ENCODE data around the gene GFOD1. TPM values are rescaled to one million over a fixed set of nuclear protein-coding genes. Genes with fewer than 3 reads are reported as not detected.

GFOD1 gene
- total and polyA plus RNA-seq, 5 experiments from 2014 or later = 0.08 to 2.0 (median 1.2) TPM

DNA sequence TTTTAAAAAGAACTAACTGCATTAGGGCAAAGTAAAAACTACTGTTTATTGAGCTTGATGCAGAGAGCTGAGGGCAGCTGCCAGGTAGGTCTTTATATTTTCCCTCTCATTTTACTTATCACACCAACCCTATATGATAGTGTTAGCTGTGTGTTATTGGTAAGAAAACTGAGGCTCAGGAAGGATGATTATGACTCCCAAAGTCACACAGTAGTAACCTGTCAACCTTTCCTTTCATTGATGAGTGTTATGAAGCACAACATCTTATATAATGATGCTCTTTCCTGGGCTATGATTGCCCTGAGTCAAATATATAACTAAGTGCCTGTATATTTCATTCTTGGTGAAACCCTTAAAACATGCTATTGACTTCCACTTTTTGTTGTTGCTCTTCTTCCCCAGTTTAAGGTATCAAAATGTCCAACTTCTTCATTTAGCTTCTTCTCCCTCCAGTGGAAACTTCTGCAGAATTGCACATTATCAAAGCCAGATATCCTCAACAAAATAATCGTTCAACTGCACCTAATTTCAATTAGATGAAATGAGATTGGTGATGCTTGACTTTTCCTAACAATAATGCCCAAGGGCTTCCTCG lies 8.1 kb downstream of the GFOD1 start:
- no peaks in the 10 kb centered on the region for H3K9me3 Mint-ChIP-seq
- H3K4me3 Mint-ChIP-seq = peak overlapping the region in 1 of 10 donors; percentile 3
- no peak for DNase-seq
- POLR2A ChIA-PET = interaction anchor here (0.7 kb wide), 1 partner anchor 119 kb away, joined by 3 read pairs; no protein-coding TSS in a partner anchor
- no peak for ATAC-seq
- peaks cover 5 to 54% (median 11%) of the 10 kb centered on the region in 4 donors for H3K4me1 Mint-ChIP-seq
- peak overlapping the region in 1 of 10 donors; percentile 43 for H3K27ac Mint-ChIP-seq
- peaks cover 1 to 21% (median 12%) of the 10 kb centered on the region in 5 donors for H3K27me3 Mint-ChIP-seq
- peaks cover 0 to 2% (median 0%) of the 10 kb centered on the region in 3 donors for H3K36me3 Mint-ChIP-seq

DNA sequence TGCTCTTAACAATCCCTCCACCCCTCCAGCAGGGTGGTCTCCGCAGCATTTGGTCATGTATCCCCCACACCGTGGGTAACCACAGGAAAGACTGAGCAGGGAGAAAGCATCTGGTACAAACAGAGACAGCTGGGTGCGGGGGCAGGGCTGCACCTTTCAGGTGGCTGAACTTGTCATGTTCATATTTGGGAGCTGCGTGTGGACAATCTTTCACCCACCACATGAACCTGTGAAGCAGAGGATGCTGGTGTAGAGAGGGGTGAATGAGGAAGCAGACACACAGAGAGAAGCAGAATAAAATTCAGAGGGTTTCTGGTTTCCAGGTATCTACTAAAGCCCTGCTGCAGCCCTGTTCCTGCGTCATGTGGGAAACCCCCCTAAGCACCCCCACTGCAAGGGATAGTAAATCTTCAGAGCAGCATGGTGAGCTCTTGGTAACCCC lies 8.9 kb downstream of the GFOD1 start:
- ATAC-seq (peak; percentile 65 to 93), DNase-seq (peak in 5 of 10 donors; percentile 15 to 51 (median 27))
- Mint-ChIP-seq H3K27ac (peak overlapping the region in 3 of 10 donors; percentile 53 to 74 (median 66)), H3K36me3 (peaks cover 0 to 2% (median 0%) of the 10 kb centered on the region in 3 donors), H3K4me3 (peak overlapping the region in 2 of 10 donors; percentile 42 to 47), H3K27me3 (peaks cover 0 to 13% (median 9%) of the 10 kb centered on the region in 5 donors), H3K9me3 (no peaks in the 10 kb centered on the region), H3K4me1 (peaks cover 3 to 50% (median 7%) of the 10 kb centered on the region in 4 donors)
- POLR2A ChIA-PET = interaction anchor here (0.6 kb wide), 1 partner anchor 978 kb away, joined by 3 read pairs; no protein-coding TSS in a partner anchor

DNA sequence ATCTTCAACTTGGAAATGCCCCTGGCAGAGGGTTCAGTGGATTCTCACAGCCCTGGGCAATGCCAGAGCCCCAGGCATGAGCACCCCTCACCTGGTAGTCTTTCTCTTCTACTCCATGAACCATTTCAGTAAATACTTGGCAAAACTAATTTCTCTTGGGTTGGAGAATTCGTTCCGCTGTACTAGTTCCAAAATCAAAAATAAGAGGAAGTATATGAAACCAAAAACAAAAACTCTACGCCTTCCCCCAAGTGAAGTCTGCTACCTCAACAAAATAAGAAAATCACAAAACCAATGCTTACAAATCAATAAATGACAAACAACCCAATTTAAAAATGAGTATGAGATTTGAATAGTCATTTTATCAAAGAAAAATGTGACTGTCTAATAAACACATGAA lies 12.6 kb downstream of the GFOD1 start:
- Mint-ChIP-seq H3K9me3 (no peaks in the 10 kb centered on the region), H3K36me3 (no peaks in the 10 kb centered on the region), H3K27me3 (peaks cover 0 to 3% (median 0%) of the 10 kb centered on the region in 5 donors), H3K27ac (peak overlapping the region in 1 of 10 donors; percentile 26), H3K4me3 (peak overlapping the region in 1 of 10 donors; percentile 25), H3K4me1 (peaks cover 3 to 42% (median 7%) of the 10 kb centered on the region in 4 donors)
- no peak for ATAC-seq
- DNase-seq = no peak
- POLR2A ChIA-PET = no interaction called here

DNA sequence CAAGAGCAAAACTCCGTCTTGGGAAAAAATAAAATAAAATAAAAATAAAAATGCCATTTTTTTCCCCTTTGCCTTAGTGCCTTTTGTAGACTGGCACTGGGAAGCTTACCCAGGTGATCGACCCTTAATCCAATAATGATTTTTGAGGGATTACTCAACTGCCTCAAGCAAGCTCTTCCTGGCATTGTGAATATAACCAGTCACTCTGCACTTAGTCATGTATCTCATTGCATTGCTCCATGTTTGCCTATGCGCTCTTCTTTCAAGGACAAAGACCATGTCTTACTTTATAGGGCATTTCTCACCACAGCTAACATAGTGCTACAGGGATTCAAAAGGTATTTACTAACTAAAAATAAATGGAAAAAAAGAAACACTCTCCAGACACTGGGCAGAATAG lies 13.0 kb downstream of the GFOD1 start:
- peak overlapping the region in 1 of 10 donors; percentile 26 for H3K27ac Mint-ChIP-seq
- POLR2A ChIA-PET = no interaction called here

DNA sequence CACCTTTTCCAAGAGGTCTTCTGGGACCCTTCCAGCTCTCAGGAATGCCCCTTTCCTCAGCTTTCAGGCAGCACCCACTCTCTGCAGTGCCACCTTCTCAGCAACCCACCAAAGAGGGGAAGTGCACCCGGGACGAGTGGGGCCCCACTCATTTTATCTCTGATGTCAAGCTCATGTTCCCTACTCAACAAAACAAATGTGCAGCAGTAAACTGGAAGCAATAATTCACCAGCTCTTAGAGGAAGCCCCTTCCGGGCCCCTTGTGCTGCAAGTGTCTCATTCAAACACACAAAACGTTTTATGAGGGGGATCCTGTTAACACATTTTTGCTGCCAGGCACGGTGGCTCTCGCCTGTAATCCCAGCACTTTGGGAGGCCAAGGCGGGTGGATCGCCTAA lies 13.6 kb downstream of the GFOD1 start:
- POLR2A ChIA-PET = no interaction called here
- H3K4me1 Mint-ChIP-seq = peaks cover 3 to 33% (median 6%) of the 10 kb centered on the region in 4 donors
- peaks cover 0 to 1% (median 0%) of the 10 kb centered on the region in 5 donors for H3K27me3 Mint-ChIP-seq
- H3K4me3 Mint-ChIP-seq = no peak overlapping the region
- H3K27ac Mint-ChIP-seq = peak overlapping the region in 1 of 10 donors; percentile 6
- H3K36me3 Mint-ChIP-seq = peaks cover 0 to 4% (median 0%) of the 10 kb centered on the region in 3 donors
- ATAC-seq (no peak), DNase-seq (no peak)
- no peaks in the 10 kb centered on the region for H3K9me3 Mint-ChIP-seq

More for the DNA sequence above, 13.0 kb downstream of the GFOD1 start:
- Mint-ChIP-seq H3K27me3 (peaks cover 0 to 1% (median 0%) of the 10 kb centered on the region in 5 donors), H3K9me3 (no peaks in the 10 kb centered on the region), H3K4me1 (peaks cover 3 to 38% (median 6%) of the 10 kb centered on the region in 4 donors), H3K4me3 (no peak overlapping the region), H3K36me3 (no peaks in the 10 kb centered on the region)
- DNase-seq = no peak
- no peak for ATAC-seq

DNA sequence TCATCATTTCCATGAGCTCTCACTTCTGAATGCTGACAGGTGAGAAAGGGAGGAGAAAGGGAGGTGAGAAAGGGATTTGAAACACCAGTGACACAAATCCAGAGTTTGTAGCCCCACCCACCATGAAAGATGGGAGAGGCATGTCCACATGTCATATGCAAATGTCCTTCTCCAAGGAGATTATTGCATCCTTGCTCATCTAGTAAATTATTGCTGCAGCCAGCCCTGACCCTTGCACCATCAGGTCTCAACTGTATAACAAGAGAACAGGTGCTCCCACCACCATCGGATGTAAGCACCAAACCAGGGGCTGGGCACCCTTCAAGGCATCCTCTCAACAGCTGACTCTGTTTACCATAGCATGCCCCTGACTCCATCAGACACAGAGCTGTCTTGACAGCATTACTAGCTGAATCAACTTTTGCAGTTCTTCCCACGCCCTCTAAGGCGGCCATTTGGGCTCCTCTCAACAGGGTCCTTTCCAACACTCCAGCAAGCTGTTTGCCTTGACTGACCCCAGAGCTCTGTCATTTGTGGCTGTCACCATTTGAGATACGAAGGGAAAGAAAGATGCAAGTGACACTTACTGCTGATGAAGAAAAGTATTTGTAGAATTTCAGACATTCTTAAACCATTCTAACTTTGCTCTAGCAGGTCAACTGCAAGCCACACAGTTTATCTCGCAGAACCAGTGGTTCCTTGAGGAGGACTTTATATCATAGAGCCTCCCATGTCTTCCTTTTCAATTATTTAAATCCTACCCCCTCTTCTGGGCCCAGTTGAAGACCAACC lies 14.2 kb downstream of the GFOD1 start:
- no peak overlapping the region for H3K4me3 Mint-ChIP-seq
- POLR2A ChIA-PET = no interaction called here
- peak overlapping the region in 1 of 10 donors; percentile 6 for H3K27ac Mint-ChIP-seq
- peaks cover 0 to 1% (median 0%) of the 10 kb centered on the region in 9 donors for H3K9me3 Mint-ChIP-seq
- peaks cover 0 to 28% (median under 1%) of the 10 kb centered on the region in 4 donors for H3K4me1 Mint-ChIP-seq
- ATAC-seq = no peak
- H3K27me3 Mint-ChIP-seq = no peaks in the 10 kb centered on the region
- H3K36me3 Mint-ChIP-seq = peaks cover 0 to 7% (median 0%) of the 10 kb centered on the region in 3 donors
- no peak for DNase-seq

DNA sequence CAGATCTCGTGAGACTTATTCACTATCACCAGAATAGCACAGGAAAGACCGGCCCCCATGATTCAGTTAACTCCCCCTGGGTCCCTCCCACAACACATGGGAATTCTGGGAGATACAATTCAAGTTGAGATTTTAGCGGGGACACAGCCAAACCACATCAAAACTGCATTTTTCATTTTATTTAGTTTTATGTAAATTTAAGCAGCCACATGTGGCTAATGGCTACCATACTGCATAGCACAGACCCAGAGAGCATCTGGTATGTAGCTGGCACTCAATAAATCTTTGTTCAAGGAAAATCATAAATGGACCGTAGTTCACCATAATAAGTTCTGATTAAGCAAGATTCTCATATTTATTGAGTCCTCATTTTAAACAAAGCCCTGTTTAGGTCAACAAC lies 15.3 kb downstream of the GFOD1 start:
- H3K9me3 Mint-ChIP-seq = peaks cover 0 to 1% (median 0%) of the 10 kb centered on the region in 9 donors
- no peaks in the 10 kb centered on the region for H3K27me3 Mint-ChIP-seq
- DNase-seq (no peak), ATAC-seq (no peak)
- POLR2A ChIA-PET = no interaction called here
- H3K4me1 Mint-ChIP-seq = peaks cover 0 to 32% (median 0%) of the 10 kb centered on the region in 4 donors
- no peak overlapping the region for H3K4me3 Mint-ChIP-seq
- no peak overlapping the region for H3K27ac Mint-ChIP-seq
- peaks cover 0 to 7% (median 0%) of the 10 kb centered on the region in 3 donors for H3K36me3 Mint-ChIP-seq

DNA sequence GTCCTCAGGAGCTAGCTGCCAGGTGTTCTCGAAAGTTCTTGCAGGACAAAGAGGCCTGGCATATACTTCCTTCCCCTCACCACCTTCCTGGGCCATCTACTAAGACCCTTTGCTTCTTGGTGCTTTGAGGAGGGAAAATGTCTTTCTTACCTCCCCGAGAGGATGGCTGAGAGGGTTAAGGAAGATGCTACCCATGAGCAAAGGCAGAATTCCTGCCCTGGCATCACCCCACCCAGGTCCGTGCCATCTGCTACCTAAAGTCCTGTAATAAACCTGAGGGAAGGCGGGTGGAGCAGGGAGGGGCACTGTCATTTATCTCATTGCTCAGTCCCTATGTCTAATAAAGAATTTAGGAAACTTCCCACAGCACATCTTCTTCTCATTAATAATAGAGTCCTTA lies 16.2 kb downstream of the GFOD1 start:
- no peaks in the 10 kb centered on the region for H3K27me3 Mint-ChIP-seq
- peaks cover 0 to 1% (median 0%) of the 10 kb centered on the region in 9 donors for H3K9me3 Mint-ChIP-seq
- ATAC-seq (no peak), DNase-seq (no peak)
- no peak overlapping the region for H3K4me3 Mint-ChIP-seq
- peaks cover 0 to 7% (median 0%) of the 10 kb centered on the region in 3 donors for H3K36me3 Mint-ChIP-seq
- peaks cover 0 to 41% (median 4%) of the 10 kb centered on the region in 4 donors for H3K4me1 Mint-ChIP-seq
- POLR2A ChIA-PET = no interaction called here
- no peak overlapping the region for H3K27ac Mint-ChIP-seq

DNA sequence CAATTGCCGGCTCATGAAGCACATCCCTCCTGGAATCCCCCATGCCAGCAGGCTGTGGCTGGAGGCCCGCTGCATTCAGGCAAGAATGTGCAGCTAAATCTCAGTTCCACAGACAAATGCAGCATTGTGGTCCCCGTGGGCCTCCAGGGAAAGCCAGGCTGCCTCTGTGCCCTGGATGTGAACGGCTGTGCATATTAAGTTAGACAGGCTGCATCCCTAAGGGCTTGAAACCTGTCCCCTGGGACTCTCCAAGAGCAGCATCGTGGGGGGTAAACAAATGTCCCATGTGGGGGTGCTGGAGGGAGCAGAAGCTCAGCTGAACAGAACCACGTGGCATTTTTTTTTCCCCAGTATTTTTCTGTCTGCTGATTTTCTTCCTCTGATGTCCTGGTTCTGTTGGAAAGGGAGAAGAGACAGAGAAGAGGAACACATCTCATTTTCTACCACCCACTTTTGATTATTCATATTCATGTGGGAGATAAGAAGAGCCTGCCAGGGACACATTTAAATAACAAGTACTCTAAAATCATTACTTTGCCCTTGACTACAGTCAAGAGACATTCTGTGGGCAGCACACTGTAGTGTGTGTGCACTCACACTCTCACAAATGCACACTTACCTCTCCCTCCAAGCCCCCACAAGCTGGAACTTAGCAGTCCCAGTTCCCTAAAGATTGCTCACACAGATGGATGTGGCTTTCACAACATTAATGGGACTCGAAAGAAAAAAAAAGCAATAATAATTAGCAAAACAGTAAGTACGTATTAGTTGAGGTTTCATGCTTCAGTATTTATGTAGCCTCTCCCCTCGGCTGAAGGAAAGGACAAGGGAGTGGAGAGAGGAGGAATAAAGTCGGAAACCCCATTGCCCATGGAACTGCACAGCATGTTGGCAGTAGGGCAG lies 16.9 kb downstream of the GFOD1 start:
- POLR2A ChIA-PET = no interaction called here
- H3K4me1 Mint-ChIP-seq = peaks cover 0 to 45% (median 6%) of the 10 kb centered on the region in 4 donors
- DNase-seq (no peak), ATAC-seq (no peak)
- H3K4me3 Mint-ChIP-seq = no peak overlapping the region
- peaks cover 0 to 1% (median 0%) of the 10 kb centered on the region in 9 donors for H3K9me3 Mint-ChIP-seq
- no peak overlapping the region for H3K27ac Mint-ChIP-seq
- no peaks in the 10 kb centered on the region for H3K27me3 Mint-ChIP-seq
- H3K36me3 Mint-ChIP-seq = peaks cover 0 to 7% (median 0%) of the 10 kb centered on the region in 3 donors

DNA sequence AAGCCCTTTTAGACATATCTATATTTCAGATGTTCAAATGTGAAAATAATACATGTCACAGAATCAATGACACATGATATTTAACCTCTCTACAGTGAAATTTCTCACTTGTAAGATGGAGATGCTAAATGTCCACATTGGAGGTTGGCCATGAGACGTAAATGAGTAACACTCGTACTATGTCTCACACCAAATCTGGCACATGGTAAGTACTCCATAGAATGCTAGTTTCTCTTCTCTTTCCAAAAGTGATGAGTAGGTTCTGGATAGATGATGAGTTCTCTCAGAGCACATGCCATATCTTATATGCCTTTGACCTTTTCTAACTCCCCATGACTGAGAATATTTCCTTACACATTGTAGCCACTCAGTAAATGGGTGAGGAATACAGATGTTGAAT lies 17.7 kb downstream of the GFOD1 start:
- no peaks in the 10 kb centered on the region for H3K27me3 Mint-ChIP-seq
- no peak overlapping the region for H3K27ac Mint-ChIP-seq
- POLR2A ChIA-PET = no interaction called here
- H3K4me1 Mint-ChIP-seq = peaks cover 0 to 49% (median 6%) of the 10 kb centered on the region in 4 donors
- no peak overlapping the region for H3K4me3 Mint-ChIP-seq
- DNase-seq = no peak
- peaks cover 0 to 1% (median 0%) of the 10 kb centered on the region in 9 donors for H3K9me3 Mint-ChIP-seq
- no peak for ATAC-seq
- H3K36me3 Mint-ChIP-seq = peaks cover 0 to 7% (median 0%) of the 10 kb centered on the region in 3 donors

DNA sequence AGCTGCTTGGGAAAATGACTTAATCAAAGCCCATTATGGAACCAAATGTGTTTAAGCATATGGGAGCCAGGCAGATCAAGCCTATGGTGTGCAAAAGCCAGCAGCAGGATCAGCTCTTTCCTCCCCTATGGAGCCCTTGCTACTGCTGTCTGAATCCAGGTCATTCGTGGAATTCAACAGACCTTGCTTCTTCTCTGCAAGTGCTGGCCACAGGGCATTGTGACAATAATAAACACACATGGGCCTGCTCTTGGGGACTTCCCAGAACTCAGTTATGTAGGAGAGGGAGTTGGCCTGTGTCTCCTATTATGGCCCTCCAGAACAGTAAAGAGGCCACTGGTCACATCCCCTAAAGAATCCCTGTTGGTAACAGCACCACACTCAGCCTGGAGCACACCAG lies 18.6 kb downstream of the GFOD1 start:
- Mint-ChIP-seq H3K27ac (no peak overlapping the region), H3K4me3 (no peak overlapping the region), H3K9me3 (peaks cover 0 to 1% (median 0%) of the 10 kb centered on the region in 9 donors), H3K36me3 (peaks cover 0 to 7% (median 0%) of the 10 kb centered on the region in 3 donors), H3K4me1 (peaks cover 0 to 51% (median 6%) of the 10 kb centered on the region in 4 donors), H3K27me3 (no peaks in the 10 kb centered on the region)
- POLR2A ChIA-PET = no interaction called here
- ATAC-seq = no peak
- no peak for DNase-seq

DNA sequence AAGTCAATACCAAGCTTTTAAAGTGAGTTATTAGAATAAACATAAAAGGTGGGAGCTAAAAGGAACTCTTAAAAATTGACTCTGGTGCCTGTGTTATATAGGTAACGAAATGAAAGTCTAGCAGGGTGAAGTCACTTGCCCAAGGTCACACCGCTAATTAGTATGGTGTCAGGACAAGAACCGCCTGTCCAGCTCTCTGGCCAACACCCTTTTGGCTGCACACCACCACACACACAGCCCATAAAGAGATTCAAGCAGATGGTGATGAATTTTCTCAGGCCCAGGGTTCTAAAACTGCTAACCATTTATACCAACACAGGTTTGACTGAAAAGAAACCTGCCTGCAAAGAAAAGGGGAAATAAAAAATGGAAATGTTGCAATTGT lies 20.2 kb downstream of the GFOD1 start:
- Mint-ChIP-seq H3K27ac (peak overlapping the region in 2 of 10 donors; percentile 60 to 74), H3K9me3 (peaks cover 0 to 1% (median 0%) of the 10 kb centered on the region in 9 donors), H3K4me1 (peaks cover 6 to 54% (median 14%) of the 10 kb centered on the region in 4 donors), H3K36me3 (peaks cover 0 to 7% (median 0%) of the 10 kb centered on the region in 3 donors), H3K4me3 (no peak overlapping the region), H3K27me3 (no peaks in the 10 kb centered on the region)
- DNase-seq (no peak), ATAC-seq (no peak)
- POLR2A ChIA-PET = interaction anchor here (0.5 to 1.2 kb wide), 3 partner anchors 10 to 103 kb away, joined by 3 read pairs; no protein-coding TSS in a partner anchor

Data from naive thymus-derived CD8-positive, alpha-beta T cell (primary cell).